B cell (primary cell): ENCODE data around the gene SP3.

Experiments
- EZH2 ChIP-seq: IDR thresholded peaks from 2 replicates; pipeline ENCODE4 v1.6.1; 2012; ENCODE audit warnings: borderline replicate concordance, low read depth, mild to moderate bottlenecking, moderate library complexity, low read length; ENCODE audit not compliant: insufficient read depth, poor library complexity, severe bottlenecking
- TF ChIP-seq, protein P1 (sequence below): fragments of 200-600 bp; IDR thresholded peaks from one replicate; pipeline ENCODE4 v1.8.0; 2022; ENCODE audit warnings: antibody characterized with exemption, mild to moderate bottlenecking

DNA sequence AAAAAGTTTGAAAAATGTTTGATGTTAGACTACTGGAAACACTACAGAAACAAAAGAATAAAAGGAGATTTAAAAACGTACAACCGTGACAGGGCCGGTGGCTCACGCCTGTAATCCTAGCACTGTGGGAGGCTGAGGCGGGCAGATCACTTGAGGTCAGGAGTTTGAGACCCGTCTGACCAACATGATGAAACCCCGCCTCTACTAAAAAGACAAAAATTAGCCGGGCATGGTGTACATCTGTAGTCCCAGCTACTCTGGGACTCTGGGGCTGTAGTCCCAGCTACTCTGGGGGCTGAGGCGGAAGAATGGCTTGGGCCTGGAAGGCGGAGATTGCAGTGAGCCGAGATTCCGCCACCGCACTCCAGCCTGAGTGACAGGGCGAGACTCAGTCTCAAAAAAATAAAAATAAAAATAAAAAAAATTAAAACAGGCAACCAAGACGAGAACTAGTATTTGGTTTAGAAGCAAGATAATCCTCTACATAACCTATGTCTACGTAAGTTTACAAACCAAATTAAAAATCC is 5.8 kb downstream of the SP3 start:
- TF ChIP-seq, protein P1, sequence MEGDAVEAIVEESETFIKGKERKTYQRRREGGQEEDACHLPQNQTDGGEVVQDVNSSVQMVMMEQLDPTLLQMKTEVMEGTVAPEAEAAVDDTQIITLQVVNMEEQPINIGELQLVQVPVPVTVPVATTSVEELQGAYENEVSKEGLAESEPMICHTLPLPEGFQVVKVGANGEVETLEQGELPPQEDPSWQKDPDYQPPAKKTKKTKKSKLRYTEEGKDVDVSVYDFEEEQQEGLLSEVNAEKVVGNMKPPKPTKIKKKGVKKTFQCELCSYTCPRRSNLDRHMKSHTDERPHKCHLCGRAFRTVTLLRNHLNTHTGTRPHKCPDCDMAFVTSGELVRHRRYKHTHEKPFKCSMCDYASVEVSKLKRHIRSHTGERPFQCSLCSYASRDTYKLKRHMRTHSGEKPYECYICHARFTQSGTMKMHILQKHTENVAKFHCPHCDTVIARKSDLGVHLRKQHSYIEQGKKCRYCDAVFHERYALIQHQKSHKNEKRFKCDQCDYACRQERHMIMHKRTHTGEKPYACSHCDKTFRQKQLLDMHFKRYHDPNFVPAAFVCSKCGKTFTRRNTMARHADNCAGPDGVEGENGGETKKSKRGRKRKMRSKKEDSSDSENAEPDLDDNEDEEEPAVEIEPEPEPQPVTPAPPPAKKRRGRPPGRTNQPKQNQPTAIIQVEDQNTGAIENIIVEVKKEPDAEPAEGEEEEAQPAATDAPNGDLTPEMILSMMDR: no peak
- no peak for TF ChIP-seq EZH2
